RWPE2 (cell line): Measurements from ENCODE around the gene DHDDS.

Experiments
- ATAC-seq: fragments of 200-7000 bp; cut with Tn5 transposase; 3 replicates; pipeline ENCODE4 v1.9.1; 2021; ENCODE audit warnings: low read depth
- DNase-seq: peaks from one replicate; pipeline ENCODE4 v3.0.0-alpha.2; 2020; ENCODE audit warnings: low spot score
- H3K27ac ChIP-seq: fragments of 450-650 bp; 2 replicates; pipeline ENCODE4 v1.5.1; 2017; ENCODE audit warnings: mild to moderate bottlenecking; ENCODE audit not compliant: poor library complexity, severe bottlenecking
- H3K27me3 ChIP-seq: fragments of 250-450 bp; sonication (Bioruptor Pico); 2 replicates; pipeline ENCODE4 v1.5.1; 2021; ENCODE audit warnings: mild to moderate bottlenecking, moderate library complexity; ENCODE audit not compliant: insufficient read depth, poor library complexity, severe bottlenecking
- H3K36me3 ChIP-seq: fragments of 250-450 bp; sonication (Bioruptor Pico); 2 replicates; pipeline ENCODE4 v1.5.1; 2020; ENCODE audit warnings: low read depth, mild to moderate bottlenecking, moderate library complexity
- H3K4me1 ChIP-seq: fragments of 250-450 bp; sonication (Bioruptor Pico); 2 replicates; pipeline ENCODE4 v1.5.1; 2021; ENCODE audit warnings: mild to moderate bottlenecking, moderate library complexity; ENCODE audit not compliant: insufficient read depth, poor library complexity, severe bottlenecking
- H3K4me3 ChIP-seq: fragments of 250-450 bp; sonication (Bioruptor Pico); 2 replicates; pipeline ENCODE4 v1.5.1; 2021; ENCODE audit warnings: mild to moderate bottlenecking, moderate library complexity; ENCODE audit not compliant: severe bottlenecking
- H3K9me3 ChIP-seq: fragments of 250-450 bp; sonication (Bioruptor Pico); 2 replicates; pipeline ENCODE4 v1.5.1; 2021; ENCODE audit warnings: mild to moderate bottlenecking, moderate library complexity; ENCODE audit not compliant: severe bottlenecking
- CTCF ChIP-seq: fragments of 450-650 bp; IDR thresholded peaks from one replicate; pipeline ENCODE4 v1.5.1; 2017; ENCODE audit warnings: mild to moderate bottlenecking, moderate library complexity; ENCODE audit not compliant: poor library complexity, severe bottlenecking

The DHDDS gene

DNA sequence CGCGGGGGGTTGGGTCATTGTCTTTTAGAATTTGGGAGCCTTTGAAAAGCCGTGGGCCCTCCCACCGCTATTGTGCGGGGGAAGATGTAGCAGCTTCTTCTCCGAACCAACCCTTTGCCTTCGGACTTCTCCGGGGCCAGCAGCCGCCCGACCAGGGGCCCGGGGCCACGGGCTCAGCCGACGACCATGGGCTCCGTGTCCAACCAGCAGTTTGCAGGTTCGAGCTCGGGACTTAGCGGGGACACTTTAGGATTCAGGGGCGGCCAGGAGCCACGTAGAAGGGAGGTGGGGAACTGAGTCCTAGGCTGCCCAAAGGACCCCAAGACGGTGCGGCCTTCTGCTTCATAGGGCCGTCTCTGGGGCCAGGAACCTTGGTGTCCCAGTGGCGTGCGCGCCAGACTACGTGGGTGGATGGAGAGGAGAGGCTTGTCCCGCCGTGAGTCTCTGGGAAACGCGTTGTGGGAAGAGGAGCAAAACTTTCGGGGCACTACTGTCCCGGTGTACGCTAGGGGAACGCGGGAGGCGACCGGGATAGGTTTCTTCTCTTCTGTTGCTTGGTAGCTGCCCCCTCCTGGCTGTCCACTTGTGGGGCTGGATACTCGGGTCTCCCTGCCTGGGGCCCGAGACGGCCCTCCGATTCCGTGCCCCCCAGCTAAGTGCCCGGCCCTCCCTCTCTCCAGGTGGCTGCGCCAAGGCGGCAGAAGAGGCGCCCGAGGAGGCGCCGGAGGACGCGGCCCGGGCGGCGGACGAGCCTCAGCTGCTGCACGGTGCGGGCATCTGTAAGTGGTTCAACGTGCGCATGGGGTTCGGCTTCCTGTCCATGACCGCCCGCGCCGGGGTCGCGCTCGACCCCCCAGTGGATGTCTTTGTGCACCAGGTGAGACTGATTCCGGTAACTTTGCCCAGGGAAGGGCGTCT is 21.2 kb upstream of the DHDDS start, which contains the start of gene LIN28A:
TSS of gene LIN28A (plus strand) at position 112 of the 918 bp plus-strand sequence. CDS start at position 187, 75 bp downstream.
- Histone ChIP-seq H3K27me3 (peaks cover 59% of the 10 kb centered on the region), H3K4me3 (no peak within 1 kb of the TSS), H3K36me3 (no peaks in the 10 kb centered on the region), H3K27ac (no peak within 1 kb of the TSS), H3K9me3 (no peaks in the 10 kb centered on the region), H3K4me1 (peaks cover 5% of the 10 kb centered on the region)
- no peak for TF ChIP-seq CTCF
- ATAC-seq (0 out of 3 replicates have a peak, but pooled peaks have one; percentile 22), DNase-seq (no peak)

GRCh38 chr1:26411624-26412074 is 20.5 kb upstream of the DHDDS start:
- Histone ChIP-seq H3K4me1 (no peaks in the 10 kb centered on the region), H3K4me3 (no peak overlapping the region), H3K27ac (no peak overlapping the region), H3K27me3 (peaks cover 59% of the 10 kb centered on the region), H3K9me3 (no peaks in the 10 kb centered on the region), H3K36me3 (no peaks in the 10 kb centered on the region)
- no peak for TF ChIP-seq CTCF
- ATAC-seq (no peak), DNase-seq (no peak)

- Histone ChIP-seq H3K27me3 (peaks cover 59% of the 10 kb centered on the region), H3K4me3 (no peak overlapping the region), H3K4me1 (no peaks in the 10 kb centered on the region), H3K9me3 (no peaks in the 10 kb centered on the region), H3K36me3 (no peaks in the 10 kb centered on the region), H3K27ac (no peak overlapping the region)
- ATAC-seq (no peak), DNase-seq (no peak)
- no peak for TF ChIP-seq CTCF
Observed at GRCh38 chr1:26412180-26412840, 19.8 kb upstream of the DHDDS start.

DNA sequence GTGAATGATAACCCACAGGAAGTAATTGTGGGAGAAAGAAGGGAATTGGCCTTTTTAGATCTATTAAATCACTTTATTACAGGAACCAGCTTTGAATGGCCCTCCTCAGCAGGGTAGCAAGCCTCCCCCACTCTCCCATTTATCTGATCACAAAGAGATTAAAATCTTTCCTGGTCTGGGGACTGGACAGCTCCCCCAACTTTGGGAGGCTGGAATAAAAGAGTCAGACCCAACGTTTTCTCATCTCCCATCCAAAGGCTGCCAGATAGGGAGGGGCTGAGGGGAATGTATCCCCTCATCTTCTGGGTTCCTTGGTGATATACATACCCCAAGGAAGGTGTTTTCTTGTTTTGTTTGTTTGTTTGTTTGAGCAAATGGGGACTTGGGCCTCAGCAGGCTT is 19.1 kb upstream of the DHDDS start:
- ATAC-seq: no peak
- Histone ChIP-seq H3K4me1 (no peaks in the 10 kb centered on the region), H3K27me3 (peaks cover 59% of the 10 kb centered on the region), H3K4me3 (no peak overlapping the region), H3K9me3 (no peaks in the 10 kb centered on the region), H3K27ac (no peak overlapping the region), H3K36me3 (no peaks in the 10 kb centered on the region)
- TF ChIP-seq CTCF: no peak
- DNase-seq: no peak
